Right lobe of liver (tissue), 4 donors: ENCODE data around the gene UBL3.

Source experiments
- POLR2A ChIP-seq: fragments of 450-650 bp; IDR thresholded peaks from one replicate; pipeline ENCODE4 v1.6.1; 2017; ENCODE audit warnings: antibody characterized with exemption, mild to moderate bottlenecking
- TF ChIP-seq, protein P1 (sequence below), 4 donors: fragments of 200-600 bp in 3 of 4; fragments of 450-650 bp in 1 of 4; IDR thresholded peaks; one replicate each; pipeline versions ENCODE4 v1.5.1 to v1.8.0; 2016 to 2022; ENCODE audit warnings: antibody characterized with exemption in 4 of 4, mild to moderate bottlenecking in 2 of 4
- donor health status: DM: no; HTN: no; CAD: no.
- donor health status: DM: no; HTN: no; CAD: no.
- donor health status: DM: no; HTN: yes; CAD: no.

DNA sequence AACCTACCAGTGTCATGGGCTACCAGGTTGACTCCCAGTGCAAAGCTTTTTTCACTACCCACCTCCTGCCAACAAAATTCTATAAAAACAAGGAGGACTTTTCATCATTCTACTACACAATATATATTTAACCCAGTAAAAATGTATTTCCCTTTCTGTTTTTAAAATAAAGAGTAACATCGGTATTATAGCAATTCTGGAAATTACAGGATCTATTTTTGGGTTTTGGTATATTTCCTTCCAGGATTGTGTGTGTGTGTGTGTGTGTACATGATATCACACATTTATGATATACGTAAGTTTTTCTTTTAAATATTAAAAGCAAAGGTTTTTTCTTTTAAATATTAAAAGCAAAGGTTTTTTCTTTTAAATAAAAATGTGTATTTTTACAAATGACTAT is 6.0 kb upstream of the UBL3 start:
- TF ChIP-seq, protein P1, sequence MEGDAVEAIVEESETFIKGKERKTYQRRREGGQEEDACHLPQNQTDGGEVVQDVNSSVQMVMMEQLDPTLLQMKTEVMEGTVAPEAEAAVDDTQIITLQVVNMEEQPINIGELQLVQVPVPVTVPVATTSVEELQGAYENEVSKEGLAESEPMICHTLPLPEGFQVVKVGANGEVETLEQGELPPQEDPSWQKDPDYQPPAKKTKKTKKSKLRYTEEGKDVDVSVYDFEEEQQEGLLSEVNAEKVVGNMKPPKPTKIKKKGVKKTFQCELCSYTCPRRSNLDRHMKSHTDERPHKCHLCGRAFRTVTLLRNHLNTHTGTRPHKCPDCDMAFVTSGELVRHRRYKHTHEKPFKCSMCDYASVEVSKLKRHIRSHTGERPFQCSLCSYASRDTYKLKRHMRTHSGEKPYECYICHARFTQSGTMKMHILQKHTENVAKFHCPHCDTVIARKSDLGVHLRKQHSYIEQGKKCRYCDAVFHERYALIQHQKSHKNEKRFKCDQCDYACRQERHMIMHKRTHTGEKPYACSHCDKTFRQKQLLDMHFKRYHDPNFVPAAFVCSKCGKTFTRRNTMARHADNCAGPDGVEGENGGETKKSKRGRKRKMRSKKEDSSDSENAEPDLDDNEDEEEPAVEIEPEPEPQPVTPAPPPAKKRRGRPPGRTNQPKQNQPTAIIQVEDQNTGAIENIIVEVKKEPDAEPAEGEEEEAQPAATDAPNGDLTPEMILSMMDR (IDR thresholded peaks at IDR 0.05) = no peak
- TF ChIP-seq POLR2A = no peak
